ENCODE measurements around the gene NUF2.
"Not testable (repeated sequence)": the region's sequence is repeated elsewhere in the genome, so short reads cannot be mapped to it uniquely, and the experiment has no call there.

NUF2 gene

GRCh38 chr1:163321311-163322305 is at the start of gene NUF2:
Gene NUF2 (plus strand): TSS chr1:163321954. CDS start chr1:163326052, 4,098 bp downstream.
- DNase-seq (ENCODE audit: low spot score): peak; percentile 98

- DNase-seq (ENCODE audit: low spot score): no peak
Observed at GRCh38 chr1:163273766-163274441, 47.9 kb upstream of the NUF2 start.

DNA sequence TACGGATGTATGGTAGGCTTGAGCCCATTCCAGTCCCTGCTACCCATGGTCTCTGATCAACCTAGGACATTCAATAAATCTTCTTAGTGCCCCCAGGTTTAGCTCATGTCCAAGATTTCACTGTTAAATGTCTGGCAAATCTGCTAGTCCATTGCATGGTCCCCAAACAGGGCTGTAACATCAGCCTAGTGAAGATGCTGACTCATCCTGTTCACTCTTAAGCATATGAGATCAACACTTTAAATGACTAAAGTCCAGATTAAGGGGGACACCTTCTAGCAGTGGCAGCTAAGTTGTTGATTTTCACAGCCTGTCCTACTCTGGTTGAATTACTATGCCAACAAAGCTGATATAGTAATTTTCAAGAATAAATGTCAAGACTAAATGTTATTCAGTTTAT is 46.5 kb upstream of the NUF2 start:
- DNase-seq (ENCODE audit: low spot score): no peak

DNA sequence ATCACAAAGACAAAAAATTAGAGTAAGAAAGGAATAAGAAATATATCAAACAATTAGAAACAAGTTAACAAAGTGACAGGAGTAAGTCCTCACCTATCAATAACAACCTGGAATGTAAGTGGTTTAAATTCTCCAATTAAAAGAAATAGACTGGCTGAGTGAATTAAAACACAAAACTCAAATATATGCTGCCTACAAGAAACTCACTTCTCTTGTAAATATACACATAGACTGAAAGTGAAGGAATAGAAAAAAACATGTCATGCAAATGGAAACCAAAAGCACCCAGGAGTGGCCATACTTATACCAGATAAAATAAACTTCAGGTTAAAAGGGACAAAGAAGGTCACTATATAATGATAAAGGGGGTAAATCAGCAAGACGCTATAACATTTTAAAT is 43.2 kb upstream of the NUF2 start:
- no peak for DNase-seq (ENCODE audit: low spot score)

- DNase-seq (ENCODE audit: low spot score): not testable (repeated sequence)
Observed at GRCh38 chr1:163284867-163285266, 36.9 kb upstream of the NUF2 start.

DNA sequence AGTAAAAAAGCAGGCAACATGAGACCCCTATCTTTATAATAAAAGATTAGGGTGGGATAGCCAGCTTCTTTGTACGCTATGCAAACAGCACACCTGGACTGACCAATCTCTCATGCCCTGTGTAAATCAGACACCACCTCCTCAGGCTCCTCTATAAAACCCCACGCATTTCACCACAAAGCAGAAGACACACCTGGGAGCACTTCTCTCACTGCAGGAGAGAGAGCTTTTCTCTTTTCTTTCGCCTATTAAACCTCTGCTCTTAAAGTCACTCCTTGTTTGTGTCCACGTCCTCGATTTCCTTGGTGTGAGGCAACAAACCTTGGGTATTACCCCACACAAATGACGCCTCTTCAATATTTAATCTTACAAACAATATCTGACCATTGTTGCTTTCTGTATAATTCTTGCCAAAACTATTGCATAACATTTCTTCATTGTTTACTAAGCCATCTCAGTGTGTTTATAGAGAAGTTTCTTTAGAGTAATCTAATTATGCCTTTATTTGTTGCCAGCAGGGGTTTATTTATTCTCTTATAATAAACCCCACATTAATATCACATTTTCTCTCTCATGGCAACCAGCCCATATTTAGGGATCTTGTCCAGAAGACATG is 31.6 kb upstream of the NUF2 start:
- DNase-seq (ENCODE audit: low spot score): no peak

- DNase-seq (ENCODE audit: low spot score): no peak
Observed at GRCh38 chr1:163291461-163291860, 30.3 kb upstream of the NUF2 start.

DNA sequence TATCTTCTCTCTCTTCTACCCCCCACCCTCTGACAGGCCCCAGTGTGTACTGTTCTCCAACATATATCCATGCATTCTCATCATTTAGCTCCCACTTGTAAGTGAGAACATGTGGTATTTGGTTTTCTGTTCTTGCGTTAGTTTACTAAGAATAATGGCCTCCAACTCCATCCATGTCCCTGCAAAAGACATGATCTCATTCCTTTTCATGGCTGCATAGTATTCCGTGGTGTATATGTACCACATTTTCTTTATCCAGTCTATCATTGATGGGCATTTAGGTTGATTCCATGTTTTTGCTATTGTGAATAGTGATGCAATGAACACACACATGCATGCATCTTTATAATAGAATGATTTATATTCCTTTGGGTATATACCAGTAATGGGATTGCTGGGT is 29.6 kb upstream of the NUF2 start:
- DNase-seq (ENCODE audit: low spot score): not testable (repeated sequence)

DNA sequence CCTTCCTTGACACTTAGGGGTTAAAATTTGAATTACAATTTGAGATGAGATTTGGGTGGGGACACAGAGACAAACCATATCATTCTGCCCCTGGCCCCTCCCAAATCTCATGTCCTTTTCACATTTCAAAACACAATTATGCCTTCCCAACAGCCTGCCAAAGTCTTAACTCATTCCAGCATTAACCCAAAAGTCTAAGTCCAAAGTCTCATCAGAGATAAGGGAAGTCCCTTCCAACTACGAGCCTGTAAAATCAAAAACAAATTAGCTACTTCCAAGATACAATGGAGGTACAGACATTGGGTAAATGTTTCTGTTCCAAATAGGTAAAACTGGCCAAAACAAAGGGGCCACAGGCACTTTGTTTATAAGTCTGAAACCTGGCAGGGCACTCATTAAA is 28.3 kb upstream of the NUF2 start:
- DNase-seq (ENCODE audit: low spot score): not testable (repeated sequence)

GRCh38 chr1:163295949-163296348 is 25.8 kb upstream of the NUF2 start:
- no peak for DNase-seq (ENCODE audit: low spot score)

GRCh38 chr1:163296504-163297263 is 25.1 kb upstream of the NUF2 start:
- DNase-seq (ENCODE audit: low spot score): no peak

GRCh38 chr1:163298365-163298764 is 23.4 kb upstream of the NUF2 start:
- no peak for DNase-seq (ENCODE audit: low spot score)

DNA sequence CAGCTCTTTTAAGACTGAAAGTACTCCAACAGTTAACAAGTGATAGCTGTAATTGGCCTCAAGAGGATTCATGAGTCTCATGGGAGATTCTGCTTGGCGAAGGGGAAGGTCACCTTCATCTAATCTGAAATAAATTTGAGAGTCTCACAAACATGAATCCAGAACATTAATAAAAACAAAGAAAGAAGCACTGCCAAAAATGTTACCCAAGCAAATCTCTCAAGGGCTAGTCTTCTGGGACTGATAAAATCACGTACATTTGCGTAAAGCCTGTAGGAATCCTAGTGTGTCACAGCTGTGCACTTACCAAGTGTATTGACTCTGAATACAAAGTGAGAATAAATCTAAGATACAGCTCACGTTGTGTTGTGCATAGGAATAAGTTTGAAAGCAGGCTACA is 21.2 kb upstream of the NUF2 start:
- DNase-seq (ENCODE audit: low spot score): no peak

GRCh38 chr1:163303561-163303960 is 18.2 kb upstream of the NUF2 start:
- no peak for DNase-seq (ENCODE audit: low spot score)

GRCh38 chr1:163305441-163305840 is 16.3 kb upstream of the NUF2 start:
- no peak for DNase-seq (ENCODE audit: low spot score)

DNA sequence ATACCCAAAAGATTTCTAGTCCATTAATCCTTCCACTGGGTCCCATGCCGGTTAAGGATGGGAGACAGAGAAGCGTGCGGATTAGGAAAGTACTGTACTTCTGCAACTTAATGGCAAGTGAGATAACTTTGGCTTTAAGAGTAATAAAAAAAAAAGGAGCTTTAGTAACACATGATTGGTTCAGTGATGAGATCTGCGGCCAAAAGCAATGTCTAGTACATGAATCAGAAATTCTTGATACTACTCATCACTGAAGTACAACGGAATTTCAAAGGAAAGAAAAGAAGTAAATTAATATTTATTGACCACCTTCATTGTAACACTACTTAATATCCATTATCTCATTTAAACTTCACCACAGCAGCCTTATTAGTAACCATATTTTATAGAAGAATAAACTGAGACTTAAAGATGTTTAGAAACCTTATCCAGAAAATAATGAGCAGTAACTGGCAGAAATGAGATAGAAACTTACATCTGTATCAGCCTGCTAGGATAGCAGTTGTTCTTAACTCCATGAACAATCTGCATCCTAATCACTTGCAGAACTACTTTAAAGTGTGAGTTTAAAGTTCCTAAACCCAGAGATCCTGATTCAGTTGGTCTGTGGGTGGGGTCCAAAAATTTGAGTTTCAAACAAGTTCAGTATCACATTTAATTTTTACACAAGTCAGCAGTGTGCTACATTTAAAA is 14.1 kb upstream of the NUF2 start:
- DNase-seq (ENCODE audit: low spot score): no peak

GRCh38 chr1:163308811-163309210 is 12.9 kb upstream of the NUF2 start:
- no peak for DNase-seq (ENCODE audit: low spot score)

DNA sequence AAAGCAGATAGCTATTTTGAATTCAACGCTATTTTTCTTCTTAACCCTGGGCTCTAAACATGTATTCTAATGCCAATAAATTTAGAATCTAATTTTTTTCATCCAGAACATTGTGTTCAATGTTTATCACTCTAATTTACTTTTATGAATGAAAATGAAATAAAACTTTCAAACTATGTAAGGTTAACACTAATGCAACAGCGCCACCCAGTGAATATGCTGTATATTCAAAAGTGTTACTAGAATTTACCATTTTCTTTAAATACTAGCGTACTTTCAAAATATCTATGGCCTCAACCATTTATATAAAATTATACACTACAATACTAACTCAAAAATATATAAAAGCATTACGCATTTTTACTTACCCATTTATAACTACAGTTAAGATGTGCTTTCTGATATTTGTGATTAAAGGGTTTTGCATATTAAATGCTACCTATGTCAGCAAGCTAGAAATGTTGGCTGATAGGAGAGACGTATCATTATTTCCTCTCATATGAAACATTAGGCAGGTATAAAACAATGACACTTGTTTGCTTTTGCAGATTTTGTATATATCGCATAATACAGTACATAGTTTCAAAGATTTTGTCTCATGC is 5.9 kb upstream of the NUF2 start:
- peak; percentile 27 for DNase-seq (ENCODE audit: low spot score)

- DNase-seq (ENCODE audit: low spot score): peak; percentile 37
Observed at GRCh38 chr1:163320891-163321290, 863 bp upstream of the NUF2 start.

DNA sequence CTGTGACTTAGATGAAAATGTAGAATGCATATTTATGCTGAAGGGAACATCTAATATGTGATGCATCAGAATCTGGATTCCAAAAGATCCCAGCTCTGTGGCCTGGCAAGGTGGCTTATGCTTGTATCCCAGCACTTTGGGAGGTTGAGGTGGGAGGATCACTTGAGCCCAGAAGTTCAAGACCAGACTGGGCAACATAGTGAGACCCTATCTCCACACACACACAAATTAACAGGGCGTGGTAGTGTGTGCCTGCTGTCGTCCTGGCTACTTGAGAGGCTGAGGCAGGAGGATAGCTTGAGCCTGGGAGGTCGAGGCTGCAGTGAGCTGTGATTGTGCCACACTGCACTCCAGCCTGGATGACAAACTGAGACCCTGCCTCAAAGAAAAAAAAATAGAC is 1.6 kb downstream of the NUF2 start:
- DNase-seq (ENCODE audit: low spot score): not testable (repeated sequence)

GRCh38 chr1:163331116-163331515 is 9.4 kb downstream of the NUF2 start:
- no peak for DNase-seq (ENCODE audit: low spot score)
